ENCODE data around the gene USP31.
"Not testable (repeated sequence)": the region's sequence is repeated elsewhere in the genome, so short reads cannot be mapped to it uniquely, and the experiment has no call there.

USP31 gene

DNA sequence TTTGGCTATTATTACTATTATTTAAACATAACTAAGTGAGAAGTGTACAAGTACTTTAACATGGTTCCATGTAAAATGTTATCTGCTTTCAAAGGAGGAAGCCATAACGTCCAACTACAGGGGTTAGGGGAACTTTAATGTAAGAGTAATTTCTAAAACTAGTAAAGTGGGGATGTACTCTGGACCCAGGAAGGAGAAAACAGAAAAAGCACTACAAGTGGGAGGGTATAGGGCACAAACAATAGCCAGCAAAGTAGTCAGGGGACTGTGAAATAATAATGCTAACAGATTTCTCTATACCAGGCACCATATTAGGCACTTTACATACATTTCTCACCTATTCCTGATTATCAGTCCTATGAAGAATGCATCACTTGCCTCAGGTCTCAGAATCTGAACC, 19.6 kb downstream of the USP31 start:
- no peak for DNase-seq

DNA sequence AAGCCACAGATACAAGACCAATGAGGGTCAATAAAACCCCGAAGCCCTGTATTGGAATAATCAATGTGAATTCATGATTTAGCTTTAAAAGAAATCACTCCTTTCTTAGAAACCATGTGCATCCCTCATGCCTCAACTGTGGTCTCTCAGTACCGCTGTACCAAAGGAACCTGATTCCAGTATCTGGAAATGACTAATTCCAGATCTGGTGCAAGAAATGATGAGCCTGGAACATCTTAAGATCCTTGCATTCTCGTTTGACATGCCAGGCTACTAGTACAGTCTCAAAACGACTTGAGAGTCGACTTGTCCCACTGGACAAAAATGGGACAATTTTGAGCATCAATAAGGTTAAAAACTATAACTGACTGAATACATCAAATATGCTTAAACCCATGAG, 21.2 kb downstream of the USP31 start:
- DNase-seq, result no peak

DNA sequence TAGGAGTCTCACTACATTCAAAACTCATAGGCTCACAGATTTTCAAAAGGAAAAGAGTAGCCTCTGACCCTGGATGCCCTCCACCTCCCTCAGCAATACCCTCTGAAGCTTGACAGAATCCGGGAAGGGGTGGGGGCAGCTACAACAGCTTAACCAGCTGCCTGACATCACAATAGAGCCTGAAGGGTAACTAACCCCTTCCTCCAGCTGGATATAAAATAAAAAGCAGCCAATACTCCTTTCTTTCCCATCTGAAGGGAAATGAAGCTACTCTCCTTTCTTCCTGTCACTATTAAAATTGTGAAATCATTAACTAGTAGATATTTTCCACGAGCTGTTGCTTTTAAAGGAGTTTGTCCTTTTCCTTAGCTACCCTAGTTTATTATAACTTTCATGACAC, 24.0 kb downstream of the USP31 start:
- no peak for DNase-seq

DNA sequence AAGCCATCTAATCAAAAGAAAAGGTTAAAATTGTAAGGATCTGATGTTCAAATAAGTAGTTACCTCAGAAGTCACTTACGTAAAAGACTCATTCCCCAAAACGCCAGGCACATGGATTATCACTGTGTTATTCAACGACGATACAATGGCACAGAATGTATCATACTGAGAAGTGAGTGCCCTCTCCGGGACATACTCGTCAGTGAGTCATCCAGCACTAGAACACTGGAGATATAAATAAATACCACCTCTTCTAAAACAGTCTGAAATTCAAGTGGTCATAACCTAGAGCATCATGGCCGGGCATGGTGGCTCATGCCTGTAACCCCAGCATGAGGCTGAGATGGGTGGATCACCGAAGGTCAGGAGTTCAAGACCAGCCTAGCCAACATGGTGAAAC, 24.9 kb downstream of the USP31 start:
- no peak for DNase-seq

DNA sequence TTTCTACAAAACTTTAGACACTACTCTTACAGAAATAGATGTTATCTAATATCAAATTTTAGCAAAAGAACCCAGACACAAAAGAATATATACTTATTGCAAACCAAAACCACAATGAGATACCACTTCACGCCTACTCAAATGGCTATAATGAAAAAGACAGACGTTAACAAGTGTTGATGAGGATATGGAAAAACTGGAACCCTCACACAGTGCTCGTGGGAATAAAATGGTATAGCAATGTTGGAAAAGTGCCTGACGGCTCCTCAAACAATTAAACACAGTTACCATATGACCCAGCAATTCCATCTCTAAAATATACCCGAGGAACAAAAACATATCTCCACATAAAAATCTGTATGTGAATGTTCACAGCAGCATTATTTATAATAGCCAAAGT, 27.1 kb downstream of the USP31 start:
- DNase-seq, result no peak

DNA sequence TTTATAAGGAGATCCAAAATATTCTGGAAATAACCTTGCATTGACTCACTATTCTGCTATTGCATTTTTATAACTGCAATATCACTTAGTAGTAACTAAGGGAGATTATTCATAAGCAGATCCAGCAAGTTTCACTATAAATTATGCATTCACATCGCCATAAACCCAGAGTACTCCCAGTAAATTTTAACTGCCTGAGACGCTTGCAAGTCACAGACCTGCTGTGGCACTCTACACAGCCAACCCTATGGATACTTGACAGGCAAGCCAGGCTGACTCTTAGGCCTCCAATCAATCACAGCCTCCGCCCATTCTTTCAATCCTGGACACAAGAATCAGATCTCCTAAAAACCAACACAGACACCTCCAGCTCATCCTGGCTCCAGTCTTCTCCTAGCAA, 28.2 kb downstream of the USP31 start:
- no peak for DNase-seq

DNA sequence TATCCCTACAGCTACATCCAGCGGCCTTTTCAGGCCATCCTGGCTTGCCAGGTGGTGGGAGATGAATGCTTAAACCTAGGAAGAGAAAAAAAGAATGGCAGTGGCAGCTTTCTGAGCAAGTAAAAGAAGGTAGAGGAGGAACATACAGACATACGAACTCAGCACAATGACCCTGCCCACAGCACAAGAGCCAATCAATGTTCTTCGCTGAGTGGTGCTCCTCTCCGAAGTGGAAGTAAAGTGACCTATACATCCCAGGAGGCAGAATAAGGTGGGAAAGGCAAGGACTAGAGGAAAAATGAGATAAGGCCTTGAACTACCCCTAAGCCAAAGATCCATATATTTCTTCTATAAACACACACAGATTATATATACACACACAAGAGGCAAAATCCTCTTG, 28.7 kb downstream of the USP31 start:
- no peak for DNase-seq

DNA sequence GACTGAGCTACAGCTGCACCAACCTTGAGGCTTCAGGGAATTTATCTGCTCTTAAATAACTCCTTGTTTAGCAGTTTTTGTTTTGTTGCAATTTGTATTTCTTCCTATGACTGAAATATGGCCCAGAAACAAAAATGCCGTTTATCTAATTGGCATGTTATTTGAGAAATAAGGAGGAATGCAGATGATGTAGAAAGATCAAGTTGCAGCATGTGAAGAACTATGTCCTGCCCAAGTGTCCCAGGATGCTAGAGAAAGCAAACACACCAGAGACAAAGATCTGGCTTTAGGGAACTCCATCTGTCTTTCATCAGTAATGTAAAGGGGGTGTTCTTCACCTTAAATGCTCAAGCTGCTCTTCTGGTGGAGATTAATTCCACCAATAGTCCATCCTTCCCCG, 29.7 kb downstream of the USP31 start:
- DNase-seq, result no peak

DNA sequence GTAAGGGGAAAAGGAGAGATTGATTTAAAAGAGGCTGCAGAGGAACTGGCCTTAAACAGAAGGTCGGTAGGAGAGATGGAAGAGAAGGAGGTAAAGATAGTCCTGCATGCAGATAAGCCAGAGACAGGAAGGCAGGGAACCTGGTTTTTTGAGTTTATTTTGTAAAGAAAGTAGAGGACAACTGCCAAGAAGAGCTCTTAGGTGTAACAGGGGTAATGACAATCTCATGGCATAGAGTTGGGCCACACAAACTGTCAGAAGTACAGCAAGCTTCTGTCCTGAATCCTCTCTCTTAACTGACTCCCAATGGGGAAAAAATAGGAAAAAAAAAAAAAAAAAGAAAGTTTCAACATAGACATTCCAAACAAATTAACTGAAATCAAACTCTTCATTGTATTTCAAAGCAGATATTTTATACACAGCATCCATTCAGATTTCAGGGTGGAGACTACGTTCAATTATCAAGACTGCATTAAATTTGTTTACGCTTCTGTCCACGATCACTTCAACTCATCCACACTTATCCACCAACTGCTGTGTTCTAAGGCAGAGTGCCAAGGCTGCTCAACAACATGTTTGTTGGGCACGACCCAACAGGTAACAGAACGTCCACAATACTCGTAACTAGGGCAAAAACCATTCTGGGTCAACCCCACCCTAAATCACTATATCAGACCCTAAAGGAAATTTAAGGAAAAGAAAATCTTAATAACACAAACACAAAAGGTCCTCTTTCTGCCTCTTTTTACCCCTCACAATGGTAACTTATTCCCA, 34.9 kb downstream of the USP31 start:
- DNase-seq, result no peak

DNA sequence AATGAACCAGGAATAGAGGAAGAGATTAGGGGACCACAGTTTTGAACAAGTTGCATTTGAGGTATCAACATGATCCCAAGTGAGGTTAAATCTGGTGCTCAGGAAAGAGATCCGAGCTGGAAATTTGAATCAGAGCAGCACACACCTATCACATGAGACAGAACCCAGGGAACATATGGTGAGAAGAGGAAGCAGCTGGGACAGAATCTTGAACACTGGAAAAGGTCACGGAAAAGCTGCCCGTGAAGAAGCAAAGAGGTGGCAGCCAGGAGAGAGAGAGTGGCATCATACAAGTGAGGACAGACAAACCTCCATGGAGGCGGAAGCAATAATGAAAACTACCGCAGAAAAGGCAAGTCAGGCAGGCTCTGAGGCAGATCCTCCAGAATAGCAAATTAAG, 36.1 kb downstream of the USP31 start:
- no peak for DNase-seq

DNA sequence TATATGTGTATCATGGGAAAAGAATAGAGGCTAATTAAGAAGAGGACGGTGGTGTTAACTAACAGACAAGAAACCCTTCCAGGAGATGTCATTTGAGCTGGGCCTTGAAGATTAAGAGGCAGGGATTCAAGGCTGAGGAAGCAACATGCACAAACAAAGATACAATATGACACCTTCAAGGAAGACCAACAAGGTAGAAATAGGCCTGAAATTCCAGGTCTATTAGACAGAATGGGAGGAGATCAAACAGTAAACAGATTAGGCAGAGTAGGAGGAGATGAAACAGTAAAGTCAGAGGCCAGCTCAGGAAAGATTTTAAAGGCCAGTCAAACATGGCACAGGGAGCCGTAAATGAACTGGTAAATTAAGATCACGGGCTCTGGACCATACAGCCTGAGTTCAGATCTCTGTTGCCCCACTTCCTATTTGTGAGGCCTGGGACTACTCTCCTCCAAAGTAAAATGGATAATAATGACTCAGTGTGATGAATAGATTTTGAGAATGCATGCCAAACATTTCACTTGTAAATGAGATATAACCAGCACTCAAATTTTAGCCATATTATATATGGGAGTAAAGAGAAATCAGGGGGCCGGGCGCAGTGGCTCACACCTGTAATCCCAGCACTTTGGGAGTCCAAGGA, 38.9 kb downstream of the USP31 start:
- no peak for DNase-seq

DNA sequence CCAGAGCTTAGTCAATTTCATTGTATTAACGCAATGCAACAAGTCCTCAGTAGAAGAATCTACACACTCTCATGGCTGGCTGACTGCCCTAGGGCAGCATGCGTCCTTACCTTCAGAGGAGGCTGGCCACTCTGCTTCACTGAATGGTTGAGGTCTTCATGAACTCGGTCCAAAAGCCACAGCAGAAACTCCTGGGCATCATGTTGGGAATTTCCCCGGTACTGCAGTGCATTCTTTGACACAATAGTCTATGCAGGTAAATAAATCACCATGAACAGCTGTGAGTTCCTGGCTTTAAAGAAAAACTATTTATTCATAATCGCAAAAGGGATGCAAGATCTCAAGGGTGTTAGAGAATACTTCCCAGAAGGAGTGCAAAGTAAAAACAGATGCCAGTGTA, 41.3 kb downstream of the USP31 start:
- no peak for DNase-seq

DNA sequence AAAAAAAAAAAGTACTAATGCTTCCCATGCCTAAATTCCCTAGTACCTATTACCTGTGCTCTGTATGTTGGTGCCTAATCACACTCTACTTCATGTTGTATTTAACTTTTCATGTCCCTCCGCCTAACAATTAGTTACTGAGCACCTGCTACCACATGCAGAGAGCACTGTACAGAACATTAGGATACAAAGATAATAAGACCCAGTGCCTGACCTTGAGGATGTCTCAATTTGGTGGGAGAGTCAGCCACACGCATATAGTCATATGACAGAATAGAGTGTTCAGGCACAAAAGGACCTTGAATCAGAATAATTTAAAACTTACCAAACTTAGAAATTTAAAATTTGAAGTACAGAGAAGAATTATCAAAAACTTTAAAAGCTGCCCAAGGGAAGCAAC, 42.1 kb downstream of the USP31 start:
- no peak for DNase-seq

DNA sequence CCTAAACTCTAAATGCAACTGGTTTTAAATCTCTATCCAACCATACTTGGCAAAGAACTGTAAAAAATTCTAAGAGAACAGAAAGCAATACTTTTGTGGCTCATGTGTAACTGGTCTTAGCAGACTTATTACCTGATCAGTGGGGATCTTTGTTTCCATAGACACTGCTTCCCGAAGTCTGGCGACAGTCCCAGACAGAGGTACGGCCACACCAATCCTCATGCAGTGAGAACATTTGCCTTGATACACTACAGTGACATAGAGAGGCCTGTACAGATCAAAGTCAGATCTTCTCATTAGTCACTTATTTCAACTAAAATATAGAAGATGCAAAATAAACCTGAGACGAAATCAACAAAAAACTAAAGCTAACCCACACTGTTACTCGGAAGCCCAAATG, 43.9 kb downstream of the USP31 start:
- no peak for DNase-seq

DNA sequence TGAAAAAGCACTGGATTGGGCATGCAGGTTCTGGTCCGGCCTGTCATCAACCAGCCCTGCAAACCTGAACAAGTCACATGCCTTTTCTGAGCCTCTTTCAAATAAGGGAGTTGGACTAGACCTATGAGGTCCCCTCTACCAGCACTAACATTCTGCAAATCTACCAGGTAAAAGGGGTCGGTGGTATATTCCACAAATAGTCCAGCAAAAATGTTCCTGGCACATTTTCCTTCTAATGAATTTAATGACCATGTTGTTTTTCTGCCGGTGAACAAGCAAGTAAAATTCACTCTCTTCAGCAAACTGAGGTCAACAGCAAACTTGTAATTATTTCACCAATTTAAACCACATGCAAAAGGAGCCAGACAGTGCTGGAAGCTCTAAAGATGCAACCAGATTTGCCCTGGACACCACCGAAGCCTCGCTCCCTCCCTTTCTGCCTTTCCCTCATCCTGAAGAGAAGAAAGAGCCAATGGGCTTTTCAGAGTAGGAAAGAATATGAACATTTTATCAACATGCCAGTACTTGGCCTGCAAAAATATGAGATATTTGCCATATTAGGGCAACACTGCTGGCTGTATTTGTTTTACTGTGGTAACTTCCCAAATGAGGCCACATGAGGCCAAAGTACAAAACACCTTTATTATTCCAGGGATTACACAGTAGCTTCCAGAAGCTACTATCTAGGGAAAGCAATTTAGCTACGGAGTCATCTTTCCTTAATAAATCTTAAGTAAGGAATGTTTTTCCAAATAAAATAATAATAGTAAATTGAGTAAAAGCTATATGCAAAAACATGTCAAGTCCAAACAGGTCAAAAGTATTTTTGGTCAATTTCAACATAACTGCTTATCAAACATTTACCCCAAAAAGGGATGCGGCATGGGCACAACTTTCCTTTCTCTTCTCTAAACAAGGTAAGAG, 45.0 kb downstream of the USP31 start:
- DNase-seq, result no peak

DNA sequence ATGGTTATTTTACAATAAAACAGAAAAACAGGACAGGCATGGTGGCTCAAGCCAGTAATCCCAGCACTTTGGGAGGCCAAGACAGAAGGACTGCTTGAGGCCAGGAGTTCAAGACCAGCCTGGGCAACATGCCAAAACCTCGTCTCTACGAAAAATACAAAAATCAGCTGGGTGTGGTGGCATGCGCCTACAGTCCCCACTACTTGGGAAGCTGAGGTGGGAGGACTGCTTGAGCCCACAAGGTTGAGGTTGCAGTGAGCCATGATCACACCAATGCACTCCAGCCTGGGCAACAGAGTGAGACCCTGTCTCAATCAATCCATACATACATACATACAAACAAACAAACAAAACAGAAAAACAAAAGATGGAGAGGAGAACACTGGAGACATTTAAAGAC, 45.6 kb downstream of the USP31 start:
- no peak for DNase-seq

DNA sequence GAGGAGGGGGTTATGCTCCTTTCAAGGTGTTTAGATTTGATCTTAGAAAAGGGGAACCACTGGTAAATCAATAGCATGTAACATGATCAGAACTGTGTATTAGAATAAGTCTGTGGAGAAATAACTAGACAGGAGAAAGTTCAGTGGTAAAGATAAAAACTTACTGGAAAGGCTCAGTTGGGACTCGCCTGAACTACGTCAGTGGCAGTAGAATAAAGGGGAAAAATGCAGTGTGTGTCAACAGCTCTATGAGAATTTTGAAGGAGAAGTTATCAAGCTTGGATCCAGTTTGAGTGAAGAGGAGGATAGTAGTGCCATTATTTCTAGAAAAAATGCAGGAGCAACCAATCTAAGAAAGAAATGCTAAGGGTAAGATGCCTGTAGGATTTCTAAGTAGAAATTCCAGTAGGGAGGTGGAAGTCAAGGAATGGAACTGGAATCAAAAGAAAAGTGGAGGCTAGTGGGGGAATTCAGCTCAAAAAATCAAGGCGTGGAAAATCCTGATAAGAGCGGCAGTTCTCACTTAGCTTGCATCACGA, 48.2 kb downstream of the USP31 start:
- no peak for DNase-seq

DNA sequence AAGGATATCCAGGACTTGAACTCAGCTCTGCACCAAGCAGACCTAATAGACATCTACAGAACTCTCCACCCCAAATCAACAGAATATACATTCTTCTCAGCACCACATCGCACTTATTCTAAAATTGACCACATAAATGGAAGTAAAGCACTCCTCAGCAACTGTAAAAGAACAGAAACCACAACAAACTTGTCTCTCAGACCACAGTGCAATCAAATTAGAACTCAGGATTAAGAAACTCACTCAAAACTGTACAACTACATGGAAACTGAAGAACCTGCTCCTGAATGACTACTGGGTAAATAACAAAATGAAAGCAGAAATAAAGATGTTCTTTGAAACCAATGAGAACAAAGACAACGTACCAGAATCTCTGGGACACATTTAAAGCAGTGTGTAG, 52.8 kb downstream of the USP31 start:
- DNase-seq, result not testable (repeated sequence)

DNA sequence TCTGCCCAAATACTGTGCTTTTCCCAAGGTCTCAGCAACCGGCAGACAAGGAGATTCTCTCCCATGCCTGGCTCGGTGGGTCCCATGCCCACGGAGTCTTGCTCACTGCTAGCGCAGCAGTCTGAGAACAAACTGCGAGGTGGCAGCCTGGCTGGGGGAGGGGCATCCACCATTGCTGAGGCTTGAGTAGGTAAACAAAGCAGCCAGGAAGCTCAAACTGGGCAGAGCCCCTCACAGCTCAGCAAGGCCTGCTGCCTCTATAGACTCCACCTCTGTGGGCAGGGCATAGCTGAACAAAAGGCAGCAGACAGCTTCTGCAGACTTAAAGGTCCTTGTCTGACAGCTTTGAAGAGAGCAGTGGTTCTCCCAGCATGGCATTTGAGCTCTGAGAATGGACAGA, 55.1 kb downstream of the USP31 start:
- DNase-seq, result not testable (repeated sequence)

DNA sequence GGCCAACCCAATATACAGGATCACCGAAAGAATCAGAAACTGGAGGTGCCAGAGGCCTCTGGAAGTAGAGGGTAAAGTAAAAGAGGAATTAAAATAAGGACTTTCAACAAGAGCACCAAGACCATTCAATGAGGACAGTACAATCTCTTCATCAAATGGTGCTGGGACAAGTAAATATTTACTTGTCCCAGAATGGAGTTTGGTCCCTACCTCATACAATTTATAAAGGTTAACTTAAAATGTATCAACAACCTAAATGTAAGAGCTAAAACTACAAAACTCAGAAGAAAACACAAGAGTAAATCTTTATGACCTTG, 56.5 kb downstream of the USP31 start:
- DNase-seq, result no peak

DNA sequence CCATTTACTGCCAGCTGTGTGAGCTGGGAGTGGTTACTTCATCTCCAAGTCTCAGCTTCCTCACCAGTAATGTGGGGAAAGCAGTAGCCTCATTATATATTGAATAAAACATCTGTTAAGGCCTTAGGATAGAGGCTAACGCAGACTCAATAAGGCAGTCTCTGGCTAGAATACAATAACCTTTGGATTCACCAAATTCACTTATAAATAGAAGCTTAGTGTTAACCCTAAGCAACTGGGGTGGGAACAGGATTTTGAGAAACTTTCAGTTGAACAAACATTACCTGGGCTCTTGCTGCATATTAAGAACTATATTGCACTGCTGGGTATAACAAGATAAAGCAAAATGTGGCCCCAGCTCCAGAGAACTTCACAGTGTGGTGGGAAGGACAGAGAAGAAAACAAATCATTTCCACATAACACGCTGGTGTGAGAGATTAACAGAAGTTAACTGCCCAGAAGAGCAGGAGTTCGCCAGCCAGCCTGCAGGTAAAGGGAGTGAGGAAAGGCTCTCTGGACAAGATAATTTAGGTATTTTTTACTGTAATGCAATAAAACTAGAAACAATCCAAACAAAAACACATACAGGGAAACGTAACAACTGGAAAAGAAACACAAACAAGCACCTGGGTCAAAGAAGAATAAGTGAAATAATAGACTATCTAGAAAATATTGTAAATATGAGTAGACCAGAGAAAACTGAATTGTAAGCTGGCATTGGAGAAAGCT, 57.0 kb downstream of the USP31 start:
- no peak for DNase-seq

DNA sequence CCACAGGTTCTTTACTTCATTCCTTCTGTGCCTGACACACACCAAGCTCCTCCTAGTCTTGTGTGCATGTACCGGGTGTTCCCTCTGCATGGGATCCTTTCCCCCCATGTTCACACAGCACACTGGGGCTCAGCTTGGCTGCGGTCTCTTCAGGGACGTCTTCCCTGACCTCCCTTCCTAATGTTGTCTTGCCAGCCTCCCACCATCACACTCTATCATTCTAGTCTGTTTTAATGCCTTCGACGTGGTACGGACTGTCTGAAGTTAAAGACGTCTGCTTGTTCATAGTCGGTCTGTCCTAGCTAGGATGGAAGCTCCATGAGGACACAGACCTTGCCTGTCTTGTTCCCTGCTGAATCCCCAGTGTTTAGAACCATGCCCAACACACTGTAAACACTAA, 60.1 kb downstream of the USP31 start:
- DNase-seq, result no peak

DNA sequence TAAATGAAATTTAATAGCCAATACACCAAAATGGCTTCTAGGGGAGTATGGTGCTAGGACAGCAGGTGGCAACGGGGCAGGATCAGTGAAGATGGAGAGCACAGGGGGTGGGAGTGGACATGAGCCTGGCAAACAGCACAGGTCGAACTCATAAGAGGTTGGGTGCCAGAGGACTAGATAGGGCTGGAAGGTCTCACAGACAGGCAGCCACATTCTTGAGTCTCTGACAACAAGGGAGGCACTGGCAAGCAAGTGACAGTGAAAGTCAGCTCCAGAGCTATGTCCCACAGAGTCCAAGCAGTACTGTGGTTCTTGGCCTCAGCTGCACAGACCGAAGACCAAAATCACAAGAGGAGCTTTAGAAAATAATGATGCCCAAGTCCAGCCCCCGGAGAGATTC, 61.2 kb downstream of the USP31 start:
- no peak for DNase-seq

Measured in SIG-M5 (cell line).